Measurements from ENCODE around the gene CNST.

GRCh38 chr1:246695136-246695535 is 128.9 kb downstream of the CNST start:
- TF ChIP-seq, protein P1, sequence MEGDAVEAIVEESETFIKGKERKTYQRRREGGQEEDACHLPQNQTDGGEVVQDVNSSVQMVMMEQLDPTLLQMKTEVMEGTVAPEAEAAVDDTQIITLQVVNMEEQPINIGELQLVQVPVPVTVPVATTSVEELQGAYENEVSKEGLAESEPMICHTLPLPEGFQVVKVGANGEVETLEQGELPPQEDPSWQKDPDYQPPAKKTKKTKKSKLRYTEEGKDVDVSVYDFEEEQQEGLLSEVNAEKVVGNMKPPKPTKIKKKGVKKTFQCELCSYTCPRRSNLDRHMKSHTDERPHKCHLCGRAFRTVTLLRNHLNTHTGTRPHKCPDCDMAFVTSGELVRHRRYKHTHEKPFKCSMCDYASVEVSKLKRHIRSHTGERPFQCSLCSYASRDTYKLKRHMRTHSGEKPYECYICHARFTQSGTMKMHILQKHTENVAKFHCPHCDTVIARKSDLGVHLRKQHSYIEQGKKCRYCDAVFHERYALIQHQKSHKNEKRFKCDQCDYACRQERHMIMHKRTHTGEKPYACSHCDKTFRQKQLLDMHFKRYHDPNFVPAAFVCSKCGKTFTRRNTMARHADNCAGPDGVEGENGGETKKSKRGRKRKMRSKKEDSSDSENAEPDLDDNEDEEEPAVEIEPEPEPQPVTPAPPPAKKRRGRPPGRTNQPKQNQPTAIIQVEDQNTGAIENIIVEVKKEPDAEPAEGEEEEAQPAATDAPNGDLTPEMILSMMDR (IDR thresholded peaks at IDR 0.05): no peak
- TF ChIP-seq EP300 (IDR thresholded peaks at IDR 0.05) (no peak), POLR2A (IDR thresholded peaks at IDR 0.05) (no peak)
